HepG2 (cell line): Measurements from ENCODE around the gene FUT8. TPM values are rescaled to one million over a fixed set of nuclear protein-coding genes. Genes with fewer than 3 reads are reported as not detected.

Experiments used
- ATAC-seq: fragments of 200-7000 bp; cut with Tn5 transposase; 3 replicates; pipeline ENCODE4 v1.9.1; 2020; ENCODE audit warnings: mild to moderate bottlenecking, moderate library complexity
- BruUV-seq: library from RNA; stranded (reverse); fragments of 400-500 nt; replicated peaks from 2 replicates; lab custom pipeline; 2021; lab: Mats Ljungman, UMichigan
- CTCF ChIA-PET: fragments of 300-600 bp; formaldehyde crosslinking; extraction: SDS; loops from one replicate; lab custom pipeline; 2021; ENCODE audit warnings: low total read pairs, inconsistent platforms, low intra/inter-chr PET ratio; lab: Yijun Ruan, JAX
- POLR2A ChIA-PET: fragments of 350-600 bp; sonication (Branson Sonifier 250); formaldehyde crosslinking; loops from one replicate; lab custom pipeline; 2020; ENCODE audit warnings: antibody characterized with exemption, inconsistent platforms; lab: Yijun Ruan, JAX
- DNase-seq: peaks from one replicate; pipeline ENCODE4 v3.0.0-alpha.2; 2015; ENCODE audit warnings: low spot score
- FAIRE-seq: peaks from 3 replicates; lab custom pipeline; 2011; peaks lifted over from hg19 to GRCh38; lab: Jason Lieb, UNC
- H2AFZ ChIP-seq: one replicate; pipeline ENCODE4 v1.6.1; 2011; ENCODE audit warnings: low read length, inconsistent platforms
- H3K27ac ChIP-seq: fragments of 300-600 bp; 3 replicates; pipeline ENCODE4 v1.8.0; 2011; ENCODE audit warnings: mixed run types, mild to moderate bottlenecking, mixed read lengths, low read length, inconsistent platforms; ENCODE audit not compliant: insufficient read depth; ENCODE audit errors: extremely low read length
- H3K27me3 ChIP-seq, 2 experiments: fragments of 200-600 bp in 1 of 2; 2 replicates in 1 of 2; 3 replicates in 1 of 2; pipeline versions ENCODE4 v1.6.0 to v1.8.0; 2011; ENCODE audit warnings: low read length in 2 of 2, mild to moderate bottlenecking in 2 of 2, moderate library complexity in 2 of 2, inconsistent platforms in 1 of 2; ENCODE audit not compliant: insufficient read depth in 2 of 2, control insufficient read depth in 1 of 2
- H3K36me3 ChIP-seq, 2 experiments: fragments of 200-600 bp in 1 of 2; replicated peaks in 1 of 2; 2 replicates in 1 of 2; 3 replicates in 1 of 2; pipeline versions ENCODE4 v1.5.1 to v1.8.0; 2011; ENCODE audit warnings: low read length in 2 of 2, inconsistent platforms in 1 of 2; ENCODE audit not compliant: insufficient read depth in 2 of 2, control insufficient read depth in 1 of 2
- H3K4me1 ChIP-seq: 2 replicates; pipeline ENCODE4 v1.5.1; 2012; ENCODE audit warnings: low read length, inconsistent platforms; ENCODE audit not compliant: insufficient read depth
- H3K4me2 ChIP-seq: 2 replicates; pipeline ENCODE4 v1.6.0; 2011; ENCODE audit warnings: low read depth, low read length, inconsistent platforms
- H3K4me3 ChIP-seq, 3 experiments: fragments of 200-600 bp in 1 of 3; sonication (generic), shearing (Covaris generic) in 1 of 3; replicated peaks in 1 of 3; 2 replicates each; pipeline ENCODE4 v1.5.1; 2011 to 2016; ENCODE audit warnings: low read length in 3 of 3, inconsistent platforms in 2 of 3, low read depth in 2 of 3, mild to moderate bottlenecking in 2 of 3, control low read depth in 1 of 3, mixed read lengths in 1 of 3; ENCODE audit not compliant: insufficient read depth in 1 of 3
- H3K79me2 ChIP-seq: one replicate; pipeline ENCODE4 v1.6.1; 2011; ENCODE audit warnings: low read length, inconsistent platforms; ENCODE audit not compliant: insufficient read depth
- H3K9ac ChIP-seq: 2 replicates; pipeline ENCODE4 v1.6.0; 2011; ENCODE audit warnings: mild to moderate bottlenecking, low read depth, low read length, inconsistent platforms; ENCODE audit not compliant: insufficient read depth
- H3K9me3 ChIP-seq: 2 replicates; pipeline ENCODE4 v1.5.1; 2012; ENCODE audit warnings: mild to moderate bottlenecking, low read length
- H4K20me1 ChIP-seq: 2 replicates; pipeline ENCODE4 v1.6.0; 2011; ENCODE audit warnings: inconsistent platforms, mild to moderate bottlenecking, low read length, moderate library complexity; ENCODE audit not compliant: insufficient read depth
- BCL6 ChIP-seq: IDR thresholded peaks from 2 replicates; pipeline ENCODE4 v1.6.1; 2016; ENCODE audit warnings: missing genetic modification reagents, missing compliant biosample characterization
- NBN ChIP-seq: fragments of 450-650 bp; conservative IDR thresholded peaks from 2 replicates; pipeline ENCODE4 v1.6.1; 2017
- TAF1 ChIP-seq: sonication (generic); formaldehyde crosslinking; IDR thresholded peaks from 2 replicates; pipeline ENCODE4 v1.4.0; 2020; ENCODE audit warnings: missing genetic modification reagents
- TBX3 ChIP-seq: fragments of 450-650 bp; IDR thresholded peaks from 2 replicates; pipeline ENCODE4 v1.6.1; 2017; ENCODE audit warnings: antibody characterized with exemption, mild to moderate bottlenecking, inconsistent platforms, borderline replicate concordance
- ZNF12 ChIP-seq: sonication (generic); formaldehyde crosslinking; IDR thresholded peaks from 2 replicates; pipeline ENCODE4 v1.5.0; 2020; ENCODE audit warnings: missing genetic modification reagents
- ZNF121 ChIP-seq: sonication (generic); formaldehyde crosslinking; IDR thresholded peaks from 2 replicates; pipeline ENCODE4 v1.5.0; 2020; ENCODE audit warnings: mild to moderate bottlenecking, missing genetic modification reagents
- ZNF839 ChIP-seq: sonication (generic); formaldehyde crosslinking; IDR thresholded peaks from 2 replicates; pipeline ENCODE4 v1.4.0; 2020; ENCODE audit warnings: missing genetic modification reagents, mild to moderate bottlenecking, borderline replicate concordance
- ZSCAN30 ChIP-seq: sonication (generic); formaldehyde crosslinking; IDR thresholded peaks from 2 replicates; pipeline ENCODE4 v1.5.0; 2020; ENCODE audit warnings: mild to moderate bottlenecking, missing genetic modification reagents
- ZXDC ChIP-seq: sonication (generic); formaldehyde crosslinking; IDR thresholded peaks from 2 replicates; pipeline ENCODE4 v1.5.0; 2020; ENCODE audit warnings: mild to moderate bottlenecking, missing genetic modification reagents
- WGBS: methylation state at CpG from one replicate; pipeline ENCODE4 v1.1.6; 2017; ENCODE audit warnings: low lambda C conversion rate; 5-methylcytosine and 5-hydroxymethylcytosine counted together
- in situ Hi-C: cut with HindIII; loops from 2 replicates; pipeline ENCODE4 v1.10.0; 2017; ENCODE audit warnings: low pct_unique_long_range_greater_than_20kb; ENCODE audit not compliant: extremely low pct_ligation_motif_present
- intact Hi-C: fragments of 100-400 bp; cut with micrococcal nuclease; formaldehyde crosslinking; loops from one replicate; pipeline ENCODE4 v1.10.0; 2022; ENCODE audit not compliant: unreplicated experiment
- polyA plus RNA-seq, 8 experiments: library from polyadenylated mRNA; depleted of rRNA in 3 of 8; stranded (reverse) in 7 of 8; unstranded in 1 of 8; fragments of >200 nt; fragmentation: Illumina TruSeq in 4 of 8; extraction: Trizol in 4 of 8; gene quantifications; 2 replicates each; pipeline versions ENCODE4 v1.2.1 to v1.2.3, GENCODE V29; 2011 to 2016; ENCODE audit warnings: low read depth in 4 of 8, missing spikeins in 1 of 8, mixed read lengths in 1 of 8; ENCODE audit not compliant: insufficient read depth in 1 of 8
- total RNA-seq, 5 experiments: library from RNA; depleted of rRNA; stranded (reverse); fragments of >200 nt; fragmentation: Illumina TruSeq; extraction: Trizol; gene quantifications; 2 replicates each; pipeline ENCODE4 v1.2.3, GENCODE V29; 2016; ENCODE audit warnings: low read depth in 1 of 5
- TF ChIP-seq, protein P1 (sequence below): fragments of 450-650 bp; IDR thresholded peaks from 2 replicates; pipeline ENCODE4 v1.6.1; 2016
- TF ChIP-seq, protein P2 (sequence below): IDR thresholded peaks from 2 replicates; pipeline ENCODE4 v1.6.1; 2016; ENCODE audit warnings: missing compliant biosample characterization, missing genetic modification reagents, borderline replicate concordance
- TF ChIP-seq, protein P3 (sequence below): sonication (generic); formaldehyde crosslinking; IDR thresholded peaks from 2 replicates; pipeline ENCODE4 v1.4.0; 2020; ENCODE audit warnings: missing genetic modification reagents

The FUT8 gene
- total and polyA plus RNA-seq, 2 of the 13 experiments (the other 11 are each of a cell fraction or from before 2014, with no cell fraction given), result 9.3 to 17.5 TPM

DNA sequence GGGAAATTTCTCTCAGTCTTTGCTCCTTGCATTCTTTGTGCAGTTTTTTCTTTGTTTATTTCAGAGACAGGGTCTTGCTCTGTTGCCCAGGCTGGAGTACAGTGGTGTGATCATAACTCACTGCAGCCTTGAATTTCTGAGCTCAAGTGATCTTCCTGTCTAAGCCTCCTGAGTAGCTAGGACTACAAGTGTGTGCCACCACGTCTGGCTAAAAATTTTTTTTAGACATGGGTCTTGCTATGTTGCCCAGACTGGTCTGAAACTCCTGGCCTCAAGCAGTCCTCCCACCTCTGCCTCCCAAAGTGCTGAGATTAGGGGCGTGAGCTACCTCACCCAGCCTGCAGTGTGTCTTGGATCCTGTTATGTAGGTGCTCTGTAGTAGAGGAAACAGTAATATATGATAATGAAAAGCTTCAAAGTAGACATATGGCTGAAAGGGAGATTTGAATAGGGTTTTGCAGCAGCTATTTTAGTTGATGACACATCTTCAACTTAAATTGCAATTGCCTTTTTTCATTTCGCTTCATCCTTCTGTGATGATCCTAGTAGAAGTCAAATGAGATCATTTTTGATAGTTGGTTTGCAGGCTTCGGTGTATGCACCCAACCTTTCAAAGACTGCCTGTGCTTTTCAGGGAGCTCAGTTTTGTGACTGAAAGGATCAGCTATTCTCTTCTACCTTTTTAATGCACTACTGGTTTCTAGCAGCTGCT is 75.4 kb downstream of the FUT8 start:
- Histone ChIP-seq H3K4me3 (no peak overlapping the region), H3K79me2 (no peaks in the 10 kb centered on the region), H4K20me1 (no peaks in the 10 kb centered on the region), H3K36me3 (no peaks in the 10 kb centered on the region), H3K9ac (no peak overlapping the region), H3K9me3 (no peaks in the 10 kb centered on the region), H3K27me3 (no peaks in the 10 kb centered on the region), H3K4me2 (no peak overlapping the region), H3K27ac (no peak overlapping the region), H2AFZ (no peak overlapping the region), H3K4me1 (no peaks in the 10 kb centered on the region)
- no peak for FAIRE-seq
- in situ Hi-C loops, result no loop called here
- WGBS, result 92% methylated on average over 4 of the region's 4 CpGs
- no peak for DNase-seq
- ChIA-PET POLR2A (no interaction called here), CTCF (no interaction called here)
- intact Hi-C loops, result no loop called here
- ATAC-seq, result no peak
- TF ChIP-seq TAF1 (CRISPR knock-in tag) (no peak), BCL6 (CRISPR knock-in tag) (no peak), ZNF839 (CRISPR knock-in tag) (no peak), ZNF121 (CRISPR knock-in tag) (peak; percentile 37; the same call in 1 of the 2 replicates)
- TF ChIP-seq, protein P1, sequence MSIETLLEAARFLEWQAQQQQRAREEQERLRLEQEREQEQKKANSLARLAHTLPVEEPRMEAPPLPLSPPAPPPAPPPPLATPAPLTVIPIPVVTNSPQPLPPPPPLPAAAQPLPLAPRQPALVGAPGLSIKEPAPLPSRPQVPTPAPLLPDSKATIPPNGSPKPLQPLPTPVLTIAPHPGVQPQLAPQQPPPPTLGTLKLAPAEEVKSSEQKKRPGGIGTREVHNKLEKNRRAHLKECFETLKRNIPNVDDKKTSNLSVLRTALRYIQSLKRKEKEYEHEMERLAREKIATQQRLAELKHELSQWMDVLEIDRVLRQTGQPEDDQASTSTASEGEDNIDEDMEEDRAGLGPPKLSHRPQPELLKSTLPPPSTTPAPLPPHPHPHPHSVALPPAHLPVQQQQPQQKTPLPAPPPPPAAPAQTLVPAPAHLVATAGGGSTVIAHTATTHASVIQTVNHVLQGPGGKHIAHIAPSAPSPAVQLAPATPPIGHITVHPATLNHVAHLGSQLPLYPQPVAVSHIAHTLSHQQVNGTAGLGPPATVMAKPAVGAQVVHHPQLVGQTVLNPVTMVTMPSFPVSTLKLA, result no peak
- BruUV-seq, result no TSS peak

DNA sequence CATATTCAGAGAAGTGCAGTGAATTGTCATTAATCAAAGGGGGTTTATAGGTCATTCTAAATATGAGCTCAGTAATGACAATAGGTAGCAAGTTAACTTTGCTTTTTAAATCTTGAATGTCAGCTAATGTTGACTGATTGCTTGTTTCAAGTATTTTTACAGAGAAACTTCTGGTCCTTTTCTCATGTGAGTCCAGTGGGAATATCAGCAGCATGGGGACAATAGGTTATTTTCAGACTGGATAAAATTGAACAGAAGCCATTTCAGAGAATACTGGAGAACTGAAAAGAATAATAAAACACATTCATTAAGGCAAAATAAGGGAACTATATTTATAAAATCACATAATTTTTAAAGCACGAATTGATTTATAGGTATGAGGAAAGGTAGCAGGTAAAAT is 78.7 kb downstream of the FUT8 start:
- no peak overlapping the region for H3K4me2 ChIP-seq
- H3K27ac ChIP-seq, result no peak overlapping the region
- CTCF ChIA-PET, result no interaction called here
- no peaks in the 10 kb centered on the region for H4K20me1 ChIP-seq
- no peak overlapping the region for H3K9ac ChIP-seq
- POLR2A ChIA-PET, result no interaction called here
- H3K4me3 ChIP-seq, result no peak overlapping the region
- H3K79me2 ChIP-seq, result no peaks in the 10 kb centered on the region
- WGBS, result 86% methylated on average over 1 of the region's 1 CpG
- H3K4me1 ChIP-seq, result no peaks in the 10 kb centered on the region
- no TSS peak for BruUV-seq
- no peak overlapping the region for H2AFZ ChIP-seq
- in situ Hi-C loops (no loop called here), intact Hi-C loops (no loop called here)
- no peaks in the 10 kb centered on the region for H3K36me3 ChIP-seq
- ATAC-seq, result no peak
- no peak for FAIRE-seq
- no peaks in the 10 kb centered on the region for H3K9me3 ChIP-seq
- no peaks in the 10 kb centered on the region for H3K27me3 ChIP-seq
- no peak for DNase-seq
- TF ChIP-seq ZSCAN30, result no peak
- TF ChIP-seq TBX3, result no peak
- TF ChIP-seq, protein P2, sequence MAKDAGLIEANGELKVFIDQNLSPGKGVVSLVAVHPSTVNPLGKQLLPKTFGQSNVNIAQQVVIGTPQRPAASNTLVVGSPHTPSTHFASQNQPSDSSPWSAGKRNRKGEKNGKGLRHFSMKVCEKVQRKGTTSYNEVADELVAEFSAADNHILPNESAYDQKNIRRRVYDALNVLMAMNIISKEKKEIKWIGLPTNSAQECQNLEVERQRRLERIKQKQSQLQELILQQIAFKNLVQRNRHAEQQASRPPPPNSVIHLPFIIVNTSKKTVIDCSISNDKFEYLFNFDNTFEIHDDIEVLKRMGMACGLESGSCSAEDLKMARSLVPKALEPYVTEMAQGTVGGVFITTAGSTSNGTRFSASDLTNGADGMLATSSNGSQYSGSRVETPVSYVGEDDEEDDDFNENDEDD, result no peak
- TF ChIP-seq NBN, result no peak
- TF ChIP-seq, protein P3, sequence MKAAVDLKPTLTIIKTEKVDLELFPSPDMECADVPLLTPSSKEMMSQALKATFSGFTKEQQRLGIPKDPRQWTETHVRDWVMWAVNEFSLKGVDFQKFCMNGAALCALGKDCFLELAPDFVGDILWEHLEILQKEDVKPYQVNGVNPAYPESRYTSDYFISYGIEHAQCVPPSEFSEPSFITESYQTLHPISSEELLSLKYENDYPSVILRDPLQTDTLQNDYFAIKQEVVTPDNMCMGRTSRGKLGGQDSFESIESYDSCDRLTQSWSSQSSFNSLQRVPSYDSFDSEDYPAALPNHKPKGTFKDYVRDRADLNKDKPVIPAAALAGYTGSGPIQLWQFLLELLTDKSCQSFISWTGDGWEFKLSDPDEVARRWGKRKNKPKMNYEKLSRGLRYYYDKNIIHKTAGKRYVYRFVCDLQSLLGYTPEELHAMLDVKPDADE (CRISPR knock-in tag), result no peak
- no peak for TF ChIP-seq ZNF12 (CRISPR knock-in tag)
- no peak for TF ChIP-seq ZXDC (CRISPR knock-in tag)
